HepG2 (cell line): ENCODE measurements around the gene SNRPD2. TPM values are rescaled to one million over a fixed set of nuclear protein-coding genes. Genes with fewer than 3 reads are reported as not detected.

Experiments
- ATAC-seq: fragments of 200-7000 bp; cut with Tn5 transposase; 3 replicates; pipeline ENCODE4 v1.9.1; 2020; ENCODE audit warnings: mild to moderate bottlenecking, moderate library complexity
- BruUV-seq: library from RNA; stranded (reverse); fragments of 400-500 nt; replicated peaks from 2 replicates; lab custom pipeline; 2021; lab: Mats Ljungman, UMichigan
- CTCF ChIA-PET: fragments of 300-600 bp; formaldehyde crosslinking; extraction: SDS; loops from one replicate; lab custom pipeline; 2021; ENCODE audit warnings: low total read pairs, inconsistent platforms, low intra/inter-chr PET ratio; lab: Yijun Ruan, JAX
- POLR2A ChIA-PET: fragments of 350-600 bp; sonication (Branson Sonifier 250); formaldehyde crosslinking; loops from one replicate; lab custom pipeline; 2020; ENCODE audit warnings: antibody characterized with exemption, inconsistent platforms; lab: Yijun Ruan, JAX
- DNase-seq: peaks from one replicate; pipeline ENCODE4 v3.0.0-alpha.2; 2015; ENCODE audit warnings: low spot score
- FAIRE-seq: peaks from 3 replicates; lab custom pipeline; 2011; peaks lifted over from hg19 to GRCh38; lab: Jason Lieb, UNC
- H2AFZ ChIP-seq: one replicate; pipeline ENCODE4 v1.6.1; 2011; ENCODE audit warnings: low read length, inconsistent platforms
- H3K27ac ChIP-seq: fragments of 300-600 bp; 3 replicates; pipeline ENCODE4 v1.8.0; 2011; ENCODE audit warnings: mixed run types, mild to moderate bottlenecking, mixed read lengths, low read length, inconsistent platforms; ENCODE audit not compliant: insufficient read depth; ENCODE audit errors: extremely low read length
- H3K27me3 ChIP-seq, 2 experiments: fragments of 200-600 bp in 1 of 2; 2 replicates in 1 of 2; 3 replicates in 1 of 2; pipeline versions ENCODE4 v1.6.0 to v1.8.0; 2011; ENCODE audit warnings: low read length in 2 of 2, mild to moderate bottlenecking in 2 of 2, moderate library complexity in 2 of 2, inconsistent platforms in 1 of 2; ENCODE audit not compliant: insufficient read depth in 2 of 2, control insufficient read depth in 1 of 2
- H3K36me3 ChIP-seq, 2 experiments: fragments of 200-600 bp in 1 of 2; replicated peaks in 1 of 2; 2 replicates in 1 of 2; 3 replicates in 1 of 2; pipeline versions ENCODE4 v1.5.1 to v1.8.0; 2011; ENCODE audit warnings: low read length in 2 of 2, inconsistent platforms in 1 of 2; ENCODE audit not compliant: insufficient read depth in 2 of 2, control insufficient read depth in 1 of 2
- H3K4me1 ChIP-seq: 2 replicates; pipeline ENCODE4 v1.5.1; 2012; ENCODE audit warnings: low read length, inconsistent platforms; ENCODE audit not compliant: insufficient read depth
- H3K4me2 ChIP-seq: 2 replicates; pipeline ENCODE4 v1.6.0; 2011; ENCODE audit warnings: low read depth, low read length, inconsistent platforms
- H3K4me3 ChIP-seq, 3 experiments: fragments of 200-600 bp in 1 of 3; sonication (generic), shearing (Covaris generic) in 1 of 3; replicated peaks in 1 of 3; 2 replicates each; pipeline ENCODE4 v1.5.1; 2011 to 2016; ENCODE audit warnings: low read length in 3 of 3, inconsistent platforms in 2 of 3, low read depth in 2 of 3, mild to moderate bottlenecking in 2 of 3, control low read depth in 1 of 3, mixed read lengths in 1 of 3; ENCODE audit not compliant: insufficient read depth in 1 of 3
- H3K79me2 ChIP-seq: one replicate; pipeline ENCODE4 v1.6.1; 2011; ENCODE audit warnings: low read length, inconsistent platforms; ENCODE audit not compliant: insufficient read depth
- H3K9ac ChIP-seq: 2 replicates; pipeline ENCODE4 v1.6.0; 2011; ENCODE audit warnings: mild to moderate bottlenecking, low read depth, low read length, inconsistent platforms; ENCODE audit not compliant: insufficient read depth
- H3K9me3 ChIP-seq: 2 replicates; pipeline ENCODE4 v1.5.1; 2012; ENCODE audit warnings: mild to moderate bottlenecking, low read length
- H4K20me1 ChIP-seq: 2 replicates; pipeline ENCODE4 v1.6.0; 2011; ENCODE audit warnings: inconsistent platforms, mild to moderate bottlenecking, low read length, moderate library complexity; ENCODE audit not compliant: insufficient read depth
- BCL3 ChIP-seq: sonication (generic); formaldehyde crosslinking; IDR thresholded peaks from 2 replicates; pipeline ENCODE4 v1.5.1; 2020; ENCODE audit warnings: mild to moderate bottlenecking, missing genetic modification reagents, moderate library complexity
- FOXO1 ChIP-seq: sonication (generic); formaldehyde crosslinking; IDR thresholded peaks from 2 replicates; pipeline ENCODE4 v1.4.0; 2020; ENCODE audit warnings: missing genetic modification reagents
- GZF1 ChIP-seq: sonication (generic); formaldehyde crosslinking; IDR thresholded peaks from 2 replicates; pipeline ENCODE4 v1.5.1; 2020; ENCODE audit warnings: mild to moderate bottlenecking, missing genetic modification reagents
- JUNB ChIP-seq: sonication (generic); formaldehyde crosslinking; IDR thresholded peaks from 2 replicates; pipeline ENCODE4 v1.8.0; 2022; ENCODE audit warnings: missing genetic modification reagents, mild to moderate bottlenecking, borderline replicate concordance
- NFE2L1 ChIP-seq: sonication (generic); formaldehyde crosslinking; IDR thresholded peaks from 2 replicates; pipeline ENCODE4 v1.4.0; 2020; ENCODE audit warnings: missing genetic modification reagents, mild to moderate bottlenecking, borderline replicate concordance
- SATB2 ChIP-seq: sonication (generic); formaldehyde crosslinking; IDR thresholded peaks from 2 replicates; pipeline ENCODE4 v1.5.0; 2020; ENCODE audit warnings: missing genetic modification reagents
- SKI ChIP-seq: fragments of 450-650 bp; IDR thresholded peaks from one replicate; pipeline ENCODE4 v1.6.1; 2018; ENCODE audit warnings: mild to moderate bottlenecking; ENCODE audit not compliant: partially characterized antibody
- SUZ12 ChIP-seq: fragments of 150-350 bp; IDR thresholded peaks from 2 replicates; pipeline ENCODE4 v1.6.1; 2014; ENCODE audit warnings: low read depth, low read length
- TRIM22 ChIP-seq: fragments of 450-650 bp; IDR thresholded peaks from 2 replicates; pipeline ENCODE4 v1.6.1; 2017
- U2AF2 ChIP-seq: fragments of 200-400 bp; formaldehyde crosslinking; IDR thresholded peaks from 2 replicates; pipeline ENCODE4 v1.6.1; 2017; ENCODE audit warnings: low read depth, mild to moderate bottlenecking, low read length
- ZNF180 ChIP-seq: sonication (generic); formaldehyde crosslinking; IDR thresholded peaks from 2 replicates; pipeline ENCODE4 v1.4.0; 2020; ENCODE audit warnings: low read depth, missing genetic modification reagents, borderline replicate concordance
- ZNF230 ChIP-seq: sonication (generic); formaldehyde crosslinking; IDR thresholded peaks from 2 replicates; pipeline ENCODE4 v1.4.0; 2020; ENCODE audit warnings: mild to moderate bottlenecking, missing genetic modification reagents
- ZNF558 ChIP-seq: sonication (generic); formaldehyde crosslinking; IDR thresholded peaks from 2 replicates; pipeline ENCODE4 v1.9.0; 2022; ENCODE audit warnings: mild to moderate bottlenecking, missing genetic modification reagents, borderline replicate concordance
- WGBS: methylation state at CpG from one replicate; pipeline ENCODE4 v1.1.6; 2017; ENCODE audit warnings: low lambda C conversion rate; 5-methylcytosine and 5-hydroxymethylcytosine counted together
- in situ Hi-C: cut with HindIII; loops from 2 replicates; pipeline ENCODE4 v1.10.0; 2017; ENCODE audit warnings: low pct_unique_long_range_greater_than_20kb; ENCODE audit not compliant: extremely low pct_ligation_motif_present
- intact Hi-C: fragments of 100-400 bp; cut with micrococcal nuclease; formaldehyde crosslinking; loops from one replicate; pipeline ENCODE4 v1.10.0; 2022; ENCODE audit not compliant: unreplicated experiment
- polyA plus RNA-seq, 8 experiments: library from polyadenylated mRNA; depleted of rRNA in 3 of 8; stranded (reverse) in 7 of 8; unstranded in 1 of 8; fragments of >200 nt; fragmentation: Illumina TruSeq in 4 of 8; extraction: Trizol in 4 of 8; gene quantifications; 2 replicates each; pipeline versions ENCODE4 v1.2.1 to v1.2.3, GENCODE V29; 2011 to 2016; ENCODE audit warnings: low read depth in 4 of 8, missing spikeins in 1 of 8, mixed read lengths in 1 of 8; ENCODE audit not compliant: insufficient read depth in 1 of 8
- total RNA-seq, 5 experiments: library from RNA; depleted of rRNA; stranded (reverse); fragments of >200 nt; fragmentation: Illumina TruSeq; extraction: Trizol; gene quantifications; 2 replicates each; pipeline ENCODE4 v1.2.3, GENCODE V29; 2016; ENCODE audit warnings: low read depth in 1 of 5
- TF ChIP-seq, protein P1 (sequence below): sonication (generic); formaldehyde crosslinking; IDR thresholded peaks from 2 replicates; pipeline ENCODE4 v1.5.1; 2020; ENCODE audit warnings: missing genetic modification reagents, mild to moderate bottlenecking, borderline replicate concordance
- TF ChIP-seq, protein P2 (sequence below): sonication (generic); formaldehyde crosslinking; IDR thresholded peaks from 2 replicates; pipeline ENCODE4 v1.5.0; 2020; ENCODE audit warnings: missing genetic modification reagents

Gene SNRPD2
- total and polyA plus RNA-seq, 2 of the 13 experiments (the other 11 are each of a cell fraction or from before 2014, with no cell fraction given) = 299 to 485 TPM

DNA sequence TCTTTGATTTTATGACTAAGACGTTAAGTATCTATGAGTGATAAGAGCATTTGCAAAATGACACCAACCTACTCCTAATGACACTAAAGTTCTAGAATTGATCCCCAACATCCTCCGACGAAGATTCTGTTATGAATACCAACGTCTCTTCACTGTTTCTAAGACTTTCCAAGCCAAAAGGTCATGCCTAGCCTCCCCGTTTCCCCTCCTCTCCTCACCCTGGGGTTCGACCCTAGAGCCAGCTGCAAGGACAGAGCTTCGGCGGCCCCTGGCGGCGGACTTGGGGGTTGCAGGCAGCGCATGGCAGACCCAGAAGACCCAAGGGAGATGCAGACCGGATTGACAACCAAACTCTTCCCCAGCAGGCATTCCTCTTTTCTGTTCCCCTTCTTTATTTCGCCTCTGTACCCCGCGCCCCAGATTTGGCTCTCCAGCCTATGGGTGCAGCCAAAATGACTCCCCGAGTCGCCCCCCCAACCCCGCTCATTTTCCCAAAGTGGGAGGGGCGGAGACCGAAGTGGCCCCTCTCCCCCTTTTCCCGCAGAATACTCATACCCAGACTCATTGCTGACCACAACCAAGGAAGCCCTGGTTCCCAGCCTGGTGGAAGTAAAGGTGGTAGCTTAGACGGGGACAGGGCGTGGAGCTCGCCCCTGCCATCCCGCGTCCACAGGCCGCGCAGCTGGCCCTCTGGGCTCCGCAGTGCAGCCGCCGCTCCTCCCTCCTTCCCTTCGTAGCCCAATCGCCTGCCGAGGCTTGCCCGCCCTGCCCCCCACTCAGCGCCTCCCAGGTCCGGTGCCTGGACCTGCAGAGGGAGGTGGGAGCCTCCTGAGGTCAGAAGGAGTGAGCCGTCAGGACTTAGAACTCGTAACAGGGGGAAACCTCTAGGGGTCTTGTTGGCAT lies 48.5 kb downstream of the SNRPD2 start (continued):
- no peak for TF ChIP-seq NFE2L1 (CRISPR knock-in tag)
- TF ChIP-seq U2AF2 = no peak
- no peak for TF ChIP-seq JUNB
- TF ChIP-seq, protein P1, sequence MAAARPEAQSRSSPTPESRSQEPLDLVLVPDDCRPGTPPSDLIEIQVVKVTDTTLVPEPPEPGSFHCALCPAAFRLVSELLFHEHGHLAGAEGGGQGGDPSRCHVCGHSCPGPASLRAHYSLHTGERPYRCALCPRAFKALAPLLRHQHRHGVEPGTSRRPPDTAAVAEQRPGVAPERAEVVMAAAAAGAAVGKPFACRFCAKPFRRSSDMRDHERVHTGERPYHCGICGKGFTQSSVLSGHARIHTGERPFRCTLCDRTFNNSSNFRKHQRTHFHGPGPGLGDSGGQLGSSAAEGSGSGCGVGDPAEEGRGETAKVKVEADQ (CRISPR knock-in tag) = no peak

DNA sequence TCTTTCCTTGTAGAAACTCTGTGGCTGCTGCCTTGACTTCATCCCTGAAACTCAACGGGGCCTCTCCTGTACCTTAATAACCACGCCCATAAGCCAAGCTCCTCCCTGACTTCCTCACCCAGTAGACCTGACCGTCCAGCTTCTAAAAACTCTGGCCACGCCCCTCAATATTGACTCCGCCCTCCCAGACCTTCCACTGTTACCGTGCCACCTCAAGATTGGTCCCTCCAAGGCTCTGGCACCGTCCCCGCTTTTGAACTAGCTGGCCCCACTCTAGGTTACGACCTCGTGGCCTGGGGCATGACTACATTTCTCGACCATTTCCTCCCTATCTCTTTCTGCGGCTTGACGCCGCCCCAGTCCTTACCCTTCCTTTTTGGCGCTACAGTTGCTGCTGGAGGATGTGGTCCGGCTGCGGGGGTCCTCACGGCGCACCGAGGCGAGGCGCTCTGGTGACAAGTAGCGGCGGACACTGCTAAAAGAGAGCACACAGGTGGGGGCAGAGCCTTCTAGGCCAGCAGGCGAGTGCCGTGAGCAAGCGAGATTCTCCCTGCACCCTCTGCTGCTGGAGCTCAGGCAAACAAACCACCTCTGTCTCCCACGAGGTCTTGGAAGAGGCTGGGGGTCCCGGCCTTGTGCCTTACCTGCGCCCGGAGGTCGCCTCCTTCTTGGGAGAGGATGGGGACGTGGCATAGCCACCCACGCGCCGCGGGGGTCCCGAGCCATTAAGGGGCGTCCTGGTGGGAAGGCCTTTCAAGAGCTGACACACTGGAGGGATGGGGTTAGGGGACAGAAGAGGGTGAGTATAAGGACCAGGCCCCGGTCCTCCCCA lies 50.3 kb downstream of the SNRPD2 start:
- BruUV-seq = TSS peak; percentile 67
- TF ChIP-seq TRIM22 (no peak), SUZ12 (no peak), BCL3 (CRISPR knock-in tag) (no peak), GZF1 (CRISPR knock-in tag) (no peak), SKI (no peak), SATB2 (no peak; the same call in 1 of the 2 replicates), ZNF558 (CRISPR knock-in tag) (no peak), ZNF180 (no peak), FOXO1 (CRISPR knock-in tag) (no peak), ZNF230 (CRISPR knock-in tag) (peak; percentile 67; the same call in 1 of the 2 replicates)
- TF ChIP-seq, protein P2, sequence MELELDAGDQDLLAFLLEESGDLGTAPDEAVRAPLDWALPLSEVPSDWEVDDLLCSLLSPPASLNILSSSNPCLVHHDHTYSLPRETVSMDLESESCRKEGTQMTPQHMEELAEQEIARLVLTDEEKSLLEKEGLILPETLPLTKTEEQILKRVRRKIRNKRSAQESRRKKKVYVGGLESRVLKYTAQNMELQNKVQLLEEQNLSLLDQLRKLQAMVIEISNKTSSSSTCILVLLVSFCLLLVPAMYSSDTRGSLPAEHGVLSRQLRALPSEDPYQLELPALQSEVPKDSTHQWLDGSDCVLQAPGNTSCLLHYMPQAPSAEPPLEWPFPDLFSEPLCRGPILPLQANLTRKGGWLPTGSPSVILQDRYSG (CRISPR knock-in tag) = no peak

More for the DNA sequence above, 50.3 kb downstream of the SNRPD2 start:
- no peaks in the 10 kb centered on the region for H3K36me3 ChIP-seq
- peaks cover 0 to 9% of the 10 kb centered on the region in 2 experiments; a peak in 3 of 5 replicates for H3K27me3 ChIP-seq
- H3K79me2 ChIP-seq = no peaks in the 10 kb centered on the region
- H3K27ac ChIP-seq = peak overlapping the region; percentile 64
- WGBS = 2% methylated on average over 37 of the region's 40 CpGs
- peak; percentile 57 for ATAC-seq
- ChIA-PET CTCF (interaction anchor here (1.1 to 4.0 kb wide), 3 partner anchors 35 to 64 kb away, joined by 6 to 45 read pairs (median 29); no protein-coding TSS in a partner anchor), POLR2A (interaction anchor here (0.6 to 5.9 kb wide), 19 partner anchors 8 to 241 kb away, joined by 3 to 56 read pairs (median 4); partner anchors contain the start of genes GIPR, OPA3 and QPCTL)
- DNase-seq = peak; percentile 90
- FAIRE-seq = peak; percentile 66
- in situ Hi-C loops = loop anchor here (5.0 kb wide), 1 partner anchor 49 kb away; no protein-coding TSS in a partner anchor
- peak overlapping the region; percentile 41 to 63 (median 42) for H3K4me3 ChIP-seq
- H3K4me1 ChIP-seq = peaks cover 72% of the 10 kb centered on the region
- peak overlapping the region; percentile 69 for H2AFZ ChIP-seq
- H3K9ac ChIP-seq = peak overlapping the region; percentile 42; the same call in 1 of the 2 replicates
- H3K4me2 ChIP-seq = peak overlapping the region; percentile 98
- H4K20me1 ChIP-seq = no peaks in the 10 kb centered on the region
- no peaks in the 10 kb centered on the region for H3K9me3 ChIP-seq
- intact Hi-C loops = loop anchor here (5.0 kb wide), 1 partner anchor 144 kb away; the partner anchor contains the start of genes PPM1N and RTN2
